GDM1 (cell line): ENCODE results near the gene XRCC1.
"Not testable (repeated sequence)": the region's sequence is repeated elsewhere in the genome, so short reads cannot be mapped to it uniquely, and the experiment has no call there.

Experiments
- DNase-seq: peaks from one replicate; lab custom pipeline; 2025; lab: John Stamatoyannopoulos, UW

Gene XRCC1

DNA sequence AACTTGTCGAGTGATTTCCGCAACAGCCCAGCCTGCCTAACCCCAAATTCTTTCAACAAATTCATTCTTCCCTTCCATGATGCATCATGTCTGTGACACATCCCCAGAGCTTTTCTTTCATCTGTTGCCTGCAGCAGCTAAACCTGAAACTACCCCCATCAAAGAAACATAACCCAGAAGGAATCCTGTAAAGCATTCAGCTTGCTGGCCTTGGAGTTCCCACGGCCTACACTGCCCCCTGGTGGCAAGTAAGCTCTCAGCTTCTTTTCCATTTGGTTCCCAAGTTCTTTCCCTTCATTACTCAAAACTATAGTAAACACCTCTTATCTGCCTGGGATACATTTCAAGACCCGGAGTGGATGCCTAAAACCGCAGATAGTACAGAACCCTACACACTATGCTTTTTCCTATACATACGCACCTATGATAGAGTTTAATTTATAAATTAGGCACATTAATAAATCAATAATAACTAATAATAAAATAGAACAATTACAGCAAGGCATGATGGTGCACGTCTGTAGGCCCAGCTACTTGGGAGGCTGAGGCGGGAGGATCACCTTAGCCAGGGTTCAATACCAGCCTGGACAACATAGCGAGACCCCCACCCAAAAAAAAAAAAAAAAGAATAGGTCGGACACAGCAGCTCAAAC lies 55.8 kb downstream of the XRCC1 start:
- peak; percentile 45 for DNase-seq

DNA sequence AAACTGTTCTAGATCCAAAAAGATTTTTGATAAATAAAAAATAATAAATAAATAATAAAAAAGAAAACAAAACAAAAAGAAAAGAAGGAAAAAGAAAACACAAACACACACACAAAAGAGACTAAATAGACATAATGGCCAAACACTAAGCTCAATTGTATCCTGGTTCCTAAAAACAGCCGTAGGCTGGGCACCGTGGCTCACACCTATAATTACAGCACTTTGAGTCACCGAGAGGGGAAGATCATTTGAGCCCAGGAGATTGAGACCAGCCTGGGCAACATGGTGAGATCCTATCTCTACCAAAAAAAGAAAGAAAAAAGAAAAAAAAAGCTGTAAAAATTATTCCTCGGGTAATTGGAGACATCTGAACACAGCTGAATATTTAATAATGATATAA lies 57.3 kb downstream of the XRCC1 start:
- DNase-seq, result no peak

DNA sequence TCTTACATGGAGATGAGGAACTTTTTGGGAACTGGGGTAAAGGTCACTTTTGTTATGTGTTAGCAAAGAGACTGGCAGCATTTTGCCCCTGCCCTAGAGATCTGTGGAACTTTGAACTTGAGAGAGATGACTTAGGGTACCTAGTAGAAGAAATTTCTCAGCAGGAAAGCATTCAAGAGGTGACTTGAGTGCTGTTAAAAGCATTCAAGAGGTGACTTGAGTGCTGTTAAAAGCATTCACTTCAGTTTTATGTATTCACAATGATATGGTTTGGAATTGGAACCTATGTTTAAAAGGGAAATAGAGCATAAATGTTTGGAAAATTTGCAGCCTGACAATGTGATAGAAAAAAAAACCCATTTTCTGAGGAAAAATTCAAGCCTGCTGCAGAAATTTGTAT lies 62.9 kb downstream of the XRCC1 start:
- DNase-seq, result not testable (repeated sequence)

DNA sequence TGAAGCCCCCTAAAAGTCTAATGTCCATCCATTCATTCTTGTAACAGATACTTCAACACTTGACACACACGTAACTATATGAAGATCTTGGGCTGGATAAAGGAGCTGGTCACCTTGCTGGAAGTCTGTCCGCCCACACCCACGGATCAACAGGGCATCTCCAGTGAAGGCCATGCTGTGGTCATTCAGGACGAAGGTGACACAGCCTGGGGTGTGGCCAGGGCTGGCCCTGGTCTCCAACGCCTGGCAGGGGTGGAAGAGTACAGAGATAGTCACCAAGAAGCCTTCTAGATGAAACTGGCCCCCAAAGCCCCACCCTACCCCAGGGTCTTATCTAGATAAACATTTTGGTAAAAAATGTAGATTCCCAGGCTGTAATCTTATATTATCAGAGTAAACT lies 64.0 kb downstream of the XRCC1 start:
- no peak for DNase-seq

DNA sequence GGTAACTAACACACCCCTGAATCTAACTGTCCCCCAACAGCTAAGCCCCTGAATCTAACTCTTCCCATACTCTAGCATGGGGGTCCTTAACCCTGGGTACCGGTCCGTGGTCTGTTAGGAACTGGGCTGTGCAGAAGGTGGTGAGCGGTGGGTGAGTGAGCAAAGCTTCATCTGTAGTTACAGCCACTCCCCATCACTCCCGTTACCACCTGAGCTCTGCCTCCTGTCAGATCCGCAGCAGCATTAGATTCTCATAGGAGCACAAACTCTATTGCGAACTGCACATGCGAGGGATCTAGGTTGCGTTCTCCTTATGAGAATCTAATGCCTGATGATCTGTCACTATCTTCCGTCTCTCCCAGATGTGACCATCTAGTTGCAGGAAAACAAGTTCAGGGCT lies 64.6 kb downstream of the XRCC1 start:
- no peak for DNase-seq

DNA sequence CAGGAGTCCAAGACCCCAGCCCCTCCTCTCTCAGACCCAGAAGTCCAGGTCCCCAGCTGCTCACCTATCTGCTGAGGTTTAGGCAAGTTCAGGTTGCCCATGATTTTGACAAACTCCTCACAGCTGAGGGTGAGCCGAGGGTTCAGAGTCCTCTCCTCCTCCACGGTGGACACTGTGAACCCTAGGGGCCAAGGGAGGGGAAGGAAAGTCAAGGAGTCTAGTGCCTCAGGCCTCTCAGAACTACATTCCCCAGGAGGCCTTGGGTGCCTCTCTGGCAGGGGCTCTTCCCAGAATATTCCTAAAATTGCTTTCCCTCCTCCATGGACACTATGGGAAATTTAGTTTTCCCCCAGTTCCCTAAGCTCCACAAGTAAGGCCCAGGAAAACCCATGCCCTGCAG lies 67.4 kb downstream of the XRCC1 start:
- no peak for DNase-seq

DNA sequence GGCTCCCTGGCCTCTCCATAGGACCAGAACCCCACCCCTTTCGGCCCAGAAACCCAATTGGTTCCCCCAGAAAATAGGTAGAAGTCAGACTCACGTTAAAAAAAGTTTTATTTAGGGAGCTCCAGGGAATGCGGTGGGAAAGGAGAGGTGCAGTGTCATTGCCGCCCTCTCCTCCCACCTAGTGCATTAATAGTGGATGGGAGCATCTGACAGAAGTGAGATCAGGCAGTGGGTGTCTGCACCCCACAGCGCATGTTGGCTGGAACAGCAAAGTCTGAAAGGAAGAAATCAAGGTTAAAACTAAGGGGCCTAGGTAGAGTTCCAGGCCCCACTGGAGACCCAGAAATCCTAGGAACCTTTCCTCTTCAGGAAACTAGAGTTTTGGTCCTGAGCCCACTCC lies 68.7 kb downstream of the XRCC1 start:
- DNase-seq, result no peak

DNA sequence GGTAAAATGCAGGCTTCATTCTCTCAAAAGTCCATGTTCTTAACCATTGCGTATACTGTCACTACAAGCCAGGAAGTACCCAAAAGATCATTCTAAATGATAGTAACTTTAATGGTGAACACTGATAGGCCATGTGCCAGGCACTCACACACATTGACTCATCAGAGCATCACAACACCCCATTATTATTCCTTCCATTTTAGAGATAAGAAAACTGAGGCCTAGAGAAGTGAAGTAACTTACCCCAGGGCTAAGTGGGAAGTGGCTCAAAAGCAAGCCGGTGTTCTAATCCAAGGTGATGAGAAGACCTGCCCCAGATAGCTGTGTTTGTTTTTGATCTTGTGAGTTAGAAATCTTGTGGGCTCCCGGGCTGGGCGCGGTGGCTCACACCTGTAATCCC lies 69.4 kb downstream of the XRCC1 start:
- DNase-seq, result no peak

DNA sequence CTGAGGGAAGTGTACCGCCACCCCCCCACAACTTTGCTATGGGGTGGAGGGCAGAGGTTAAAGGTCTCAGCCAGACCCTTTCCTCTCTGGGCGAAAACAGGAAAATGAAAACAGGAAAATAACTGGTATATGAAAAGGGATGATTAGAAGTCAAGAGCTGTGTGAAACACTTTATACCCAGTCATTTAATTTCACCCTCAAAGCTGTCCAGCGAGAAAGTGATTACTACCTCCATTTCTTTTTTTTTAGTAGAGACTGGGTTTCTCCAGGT lies 70.2 kb downstream of the XRCC1 start:
- DNase-seq, result no peak

DNA sequence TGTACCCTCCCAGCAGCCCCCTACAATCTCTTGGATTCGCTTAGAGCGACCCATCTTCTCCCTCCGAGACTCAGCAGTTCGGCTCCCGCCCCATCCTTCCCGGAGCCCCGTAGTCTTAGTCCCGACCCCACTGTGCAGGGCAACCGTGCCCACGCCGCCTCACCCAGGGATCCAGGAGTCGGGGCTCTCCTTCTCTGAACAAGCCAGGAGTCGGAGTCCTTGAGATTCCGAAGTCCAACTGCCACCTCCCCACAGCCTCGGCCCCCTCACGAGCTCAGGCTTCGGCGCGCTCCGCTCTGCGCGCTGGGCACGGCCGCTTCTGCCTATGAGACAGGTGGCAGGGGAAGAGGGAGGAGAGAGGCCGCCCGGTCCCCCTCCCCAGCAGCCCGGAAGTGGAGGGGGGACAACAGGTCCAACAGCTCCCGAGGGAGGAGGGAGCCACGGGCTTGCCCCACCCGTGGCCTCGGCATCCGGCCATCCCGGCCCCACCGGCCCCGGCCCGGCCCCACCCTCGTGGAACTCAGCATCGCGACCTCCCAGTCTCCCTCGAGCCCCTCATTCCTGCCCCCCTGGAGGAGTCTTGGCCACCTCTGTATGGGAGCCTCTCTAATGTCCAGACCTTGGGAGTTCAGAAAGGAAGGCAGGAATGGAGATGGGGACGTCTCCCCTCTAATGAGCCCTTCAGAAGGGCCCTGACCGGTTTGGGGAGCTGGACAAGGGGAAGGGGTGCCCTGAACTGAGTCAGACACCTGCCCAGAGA lies 70.7 kb downstream of the XRCC1 start, which contains the start of gene PHLDB3:
PHLDB3 (minus strand) TSS at position 321 of the 760 bp plus-strand sequence. CDS start 628 bp downstream, outside the sequence.
- DNase-seq, result no peak

DNA sequence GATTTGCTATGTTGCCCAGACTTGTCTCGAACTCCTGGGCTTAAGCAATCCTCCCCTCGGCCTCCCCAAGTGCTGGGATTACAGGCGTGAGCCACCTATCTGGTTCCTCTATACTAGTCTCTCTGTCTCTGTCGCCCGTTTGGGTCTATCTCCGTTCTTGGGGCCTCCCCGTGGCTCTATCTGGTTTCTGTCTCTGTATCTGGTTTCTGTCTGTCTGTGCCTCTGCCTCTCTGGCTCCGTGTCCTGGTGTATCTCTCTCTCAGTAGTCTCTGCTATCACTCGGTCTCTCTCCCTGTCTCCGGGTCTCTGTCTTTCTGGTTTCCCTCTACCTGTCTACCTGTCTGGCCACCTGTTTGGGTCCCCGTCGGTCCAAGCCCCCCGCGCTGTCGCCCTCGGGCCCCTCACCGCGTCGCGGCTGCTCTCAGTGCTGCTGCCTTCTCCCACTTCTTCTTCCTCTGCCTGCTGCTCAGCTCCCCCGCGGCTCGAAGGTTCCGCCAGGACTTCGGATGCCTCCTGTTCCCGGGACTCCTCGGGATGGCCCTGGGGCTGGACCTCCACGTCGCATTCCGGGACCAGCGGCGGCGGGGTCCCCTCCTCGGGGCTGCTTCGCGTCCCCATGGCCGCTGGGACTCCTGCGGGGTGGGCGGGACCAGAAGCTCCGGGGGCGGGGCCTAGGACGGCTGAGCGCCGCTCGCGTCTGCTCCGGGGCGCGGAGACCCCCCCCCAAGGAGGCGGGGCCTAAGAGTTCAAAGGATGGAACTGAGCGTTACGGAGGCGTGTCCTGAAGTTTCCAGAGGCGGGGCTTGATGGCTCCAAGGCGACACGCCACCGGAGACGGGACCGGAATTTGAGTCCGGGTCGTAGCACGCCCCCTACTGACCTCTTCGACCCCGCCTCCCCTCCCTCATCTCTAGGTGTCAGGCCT lies 71.6 kb downstream of the XRCC1 start:
- DNase-seq, result peak; percentile 89

DNA sequence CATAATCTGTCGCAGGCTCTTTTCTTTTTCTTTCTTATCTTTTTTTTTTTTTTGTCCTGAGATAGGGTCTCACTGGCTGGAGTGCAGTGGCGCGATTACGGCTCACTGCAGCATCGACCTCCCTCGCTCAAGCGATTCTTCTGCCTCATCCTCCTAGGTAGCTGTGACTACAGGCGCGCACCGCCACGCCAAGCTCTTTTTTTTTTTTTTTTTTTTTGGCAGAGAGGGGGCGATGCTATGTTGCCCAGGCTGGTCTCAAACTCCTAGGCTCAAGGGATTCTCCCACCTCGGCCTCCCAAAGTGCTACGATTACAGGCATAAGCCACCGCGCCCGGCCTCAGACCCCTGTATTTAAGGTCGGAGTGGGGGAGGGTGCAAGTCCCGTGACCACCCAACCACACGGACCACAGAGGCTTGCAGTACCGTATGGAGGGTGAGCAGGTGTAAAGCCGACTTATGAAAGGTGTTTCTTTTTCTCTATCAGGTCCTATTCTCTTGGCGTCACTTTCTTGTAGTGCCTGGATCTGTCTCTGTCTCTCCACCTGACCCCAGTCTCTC lies 72.8 kb downstream of the XRCC1 start:
- DNase-seq, result no peak

DNA sequence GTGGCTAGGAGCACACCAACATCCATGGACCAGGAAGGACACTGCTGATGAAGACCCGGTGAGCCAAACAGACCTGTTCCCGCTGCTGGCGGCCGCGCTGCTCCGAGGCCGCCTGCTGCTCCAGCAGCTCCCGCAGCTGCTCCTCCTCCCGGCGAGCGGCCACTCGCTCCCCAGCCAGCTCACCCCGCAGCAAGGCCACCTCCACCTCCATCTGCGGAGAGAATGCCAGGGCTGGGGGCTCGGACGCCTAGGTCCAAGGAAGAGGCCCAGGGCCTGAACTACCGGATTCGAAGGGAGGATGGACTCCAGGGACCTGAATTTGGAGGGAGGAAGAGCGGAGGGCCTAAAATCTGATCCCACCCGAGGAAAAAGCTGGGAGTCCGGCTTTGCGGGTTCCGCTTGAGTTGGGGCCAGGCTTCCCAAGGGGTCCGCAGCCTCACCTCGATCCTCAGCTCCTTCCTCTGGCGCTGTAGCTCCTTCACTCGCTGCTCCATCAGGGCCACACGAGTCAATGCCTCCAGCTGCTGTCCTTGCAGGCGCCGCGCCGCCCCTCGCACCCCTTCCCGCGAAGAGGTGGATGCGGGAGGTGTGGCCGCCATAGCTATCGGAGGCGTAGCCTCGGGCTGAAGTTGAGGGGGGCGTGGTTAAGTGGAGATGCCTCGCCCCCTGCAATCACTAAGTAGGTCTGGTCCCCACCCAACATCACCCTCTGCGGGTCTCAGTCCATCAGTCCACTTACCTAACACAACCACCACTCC lies 73.5 kb downstream of the XRCC1 start:
- no peak for DNase-seq

DNA sequence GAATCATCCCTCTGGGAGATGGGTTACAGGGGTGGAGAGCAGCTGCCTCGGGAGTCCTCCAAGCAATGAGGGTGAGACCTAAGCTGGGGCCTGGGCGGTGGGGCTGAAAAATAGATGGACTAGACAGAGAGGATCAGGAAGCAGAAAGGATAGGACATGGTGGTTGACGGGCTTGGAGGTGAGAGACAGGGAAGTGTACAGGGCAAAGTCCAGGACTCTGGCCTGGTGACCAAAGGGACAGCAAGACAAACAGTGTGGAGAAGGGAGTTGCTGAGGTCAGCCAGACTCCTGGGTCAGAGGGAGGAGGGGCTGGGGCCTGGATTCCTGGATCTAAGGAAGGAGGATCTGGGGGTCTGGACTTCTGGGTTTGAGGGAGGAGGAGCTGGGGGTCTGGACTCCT lies 76.3 kb downstream of the XRCC1 start:
- no peak for DNase-seq

DNA sequence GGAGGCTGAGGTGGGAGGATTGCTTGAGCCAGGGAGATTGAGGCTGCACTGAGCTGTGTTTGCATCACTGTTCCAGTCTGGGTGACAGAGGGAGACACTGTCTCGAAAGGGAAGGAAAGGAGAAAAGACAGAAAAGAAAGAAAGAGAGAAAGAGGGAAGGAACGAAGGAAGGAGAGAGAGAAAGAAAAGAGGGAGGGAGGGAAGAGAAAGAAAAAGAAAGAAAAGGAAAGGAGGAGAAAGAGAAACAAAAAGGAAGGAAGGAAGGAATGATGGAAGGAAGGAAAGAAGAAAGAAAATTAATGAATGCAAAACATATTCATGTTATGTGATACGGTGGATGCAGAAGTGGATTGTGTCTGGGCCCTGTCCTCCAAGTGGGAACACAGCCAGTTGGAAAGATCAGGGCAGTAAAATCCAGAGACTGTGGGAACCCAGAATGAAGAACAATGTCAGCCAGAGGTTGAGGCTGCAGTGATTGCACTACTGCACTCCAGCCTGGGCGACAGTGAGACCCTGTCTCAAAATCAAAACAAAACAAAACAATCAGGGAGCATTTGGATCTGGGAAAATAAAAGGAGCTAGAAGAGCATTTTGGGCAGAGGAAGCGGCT lies 77.0 kb downstream of the XRCC1 start:
- no peak for DNase-seq

DNA sequence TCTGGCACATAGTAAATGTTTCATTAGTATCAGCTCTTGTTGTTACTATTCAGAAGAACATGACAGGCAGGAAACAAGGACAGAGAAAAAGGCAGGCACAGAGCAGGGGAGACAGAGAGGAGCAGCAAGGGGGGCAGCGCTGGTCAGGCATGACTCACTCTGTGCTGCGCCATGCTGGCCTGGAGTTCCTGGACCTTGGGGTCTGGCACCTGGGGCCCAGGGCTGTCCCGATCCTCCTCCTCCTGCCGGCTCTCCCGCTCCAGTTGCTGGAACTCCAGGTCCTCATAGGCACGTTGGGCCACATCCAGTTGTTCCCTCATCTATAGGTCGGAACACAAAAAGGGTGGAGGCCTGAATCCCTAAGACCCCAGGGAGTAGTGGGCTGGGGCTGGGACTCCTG lies 78.4 kb downstream of the XRCC1 start:
- DNase-seq, result no peak

DNA sequence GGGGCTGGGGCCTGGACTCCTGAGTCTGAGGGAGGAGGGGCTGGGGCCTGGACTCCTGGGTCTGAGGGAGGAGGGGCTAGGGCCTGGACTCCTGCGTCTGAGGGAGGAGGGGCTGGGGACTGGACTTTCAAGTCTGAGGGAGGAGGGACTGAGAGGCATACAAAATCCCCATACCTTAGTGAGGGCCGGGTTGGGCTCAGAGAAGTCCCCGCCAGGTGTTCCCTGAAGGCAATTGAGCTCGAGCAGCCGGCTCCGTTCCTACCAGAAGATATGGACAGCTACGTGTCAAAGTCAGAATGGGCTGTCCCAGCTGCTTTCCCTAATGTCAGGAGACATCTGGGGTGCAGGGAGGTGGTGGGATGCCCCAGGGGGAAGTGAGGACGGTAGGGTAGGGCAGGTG lies 80.2 kb downstream of the XRCC1 start:
- DNase-seq, result no peak
